HepG2 (cell line): ENCODE measurements around the gene ABCC10. TPM values are rescaled to one million over a fixed set of nuclear protein-coding genes. Genes with fewer than 3 reads are reported as not detected.

Experiments
- ATAC-seq: fragments of 200-7000 bp; cut with Tn5 transposase; 3 replicates; pipeline ENCODE4 v1.9.1; 2020; ENCODE audit warnings: mild to moderate bottlenecking, moderate library complexity
- BruUV-seq: library from RNA; stranded (reverse); fragments of 400-500 nt; replicated peaks from 2 replicates; lab custom pipeline; 2021; lab: Mats Ljungman, UMichigan
- CTCF ChIA-PET: fragments of 300-600 bp; formaldehyde crosslinking; extraction: SDS; loops from one replicate; lab custom pipeline; 2021; ENCODE audit warnings: low total read pairs, inconsistent platforms, low intra/inter-chr PET ratio; lab: Yijun Ruan, JAX
- POLR2A ChIA-PET: fragments of 350-600 bp; sonication (Branson Sonifier 250); formaldehyde crosslinking; loops from one replicate; lab custom pipeline; 2020; ENCODE audit warnings: antibody characterized with exemption, inconsistent platforms; lab: Yijun Ruan, JAX
- DNase-seq: peaks from one replicate; pipeline ENCODE4 v3.0.0-alpha.2; 2015; ENCODE audit warnings: low spot score
- FAIRE-seq: peaks from 3 replicates; lab custom pipeline; 2011; peaks lifted over from hg19 to GRCh38; lab: Jason Lieb, UNC
- H2AFZ ChIP-seq: one replicate; pipeline ENCODE4 v1.6.1; 2011; ENCODE audit warnings: low read length, inconsistent platforms
- H3K27ac ChIP-seq: fragments of 300-600 bp; 3 replicates; pipeline ENCODE4 v1.8.0; 2011; ENCODE audit warnings: mixed run types, mild to moderate bottlenecking, mixed read lengths, low read length, inconsistent platforms; ENCODE audit not compliant: insufficient read depth; ENCODE audit errors: extremely low read length
- H3K27me3 ChIP-seq, 2 experiments: fragments of 200-600 bp in 1 of 2; 2 replicates in 1 of 2; 3 replicates in 1 of 2; pipeline versions ENCODE4 v1.6.0 to v1.8.0; 2011; ENCODE audit warnings: low read length in 2 of 2, mild to moderate bottlenecking in 2 of 2, moderate library complexity in 2 of 2, inconsistent platforms in 1 of 2; ENCODE audit not compliant: insufficient read depth in 2 of 2, control insufficient read depth in 1 of 2
- H3K36me3 ChIP-seq, 2 experiments: fragments of 200-600 bp in 1 of 2; replicated peaks in 1 of 2; 2 replicates in 1 of 2; 3 replicates in 1 of 2; pipeline versions ENCODE4 v1.5.1 to v1.8.0; 2011; ENCODE audit warnings: low read length in 2 of 2, inconsistent platforms in 1 of 2; ENCODE audit not compliant: insufficient read depth in 2 of 2, control insufficient read depth in 1 of 2
- H3K4me1 ChIP-seq: 2 replicates; pipeline ENCODE4 v1.5.1; 2012; ENCODE audit warnings: low read length, inconsistent platforms; ENCODE audit not compliant: insufficient read depth
- H3K4me2 ChIP-seq: 2 replicates; pipeline ENCODE4 v1.6.0; 2011; ENCODE audit warnings: low read depth, low read length, inconsistent platforms
- H3K4me3 ChIP-seq, 3 experiments: fragments of 200-600 bp in 1 of 3; sonication (generic), shearing (Covaris generic) in 1 of 3; replicated peaks in 1 of 3; 2 replicates each; pipeline ENCODE4 v1.5.1; 2011 to 2016; ENCODE audit warnings: low read length in 3 of 3, inconsistent platforms in 2 of 3, low read depth in 2 of 3, mild to moderate bottlenecking in 2 of 3, control low read depth in 1 of 3, mixed read lengths in 1 of 3; ENCODE audit not compliant: insufficient read depth in 1 of 3
- H3K79me2 ChIP-seq: one replicate; pipeline ENCODE4 v1.6.1; 2011; ENCODE audit warnings: low read length, inconsistent platforms; ENCODE audit not compliant: insufficient read depth
- H3K9ac ChIP-seq: 2 replicates; pipeline ENCODE4 v1.6.0; 2011; ENCODE audit warnings: mild to moderate bottlenecking, low read depth, low read length, inconsistent platforms; ENCODE audit not compliant: insufficient read depth
- H3K9me3 ChIP-seq: 2 replicates; pipeline ENCODE4 v1.5.1; 2012; ENCODE audit warnings: mild to moderate bottlenecking, low read length
- H4K20me1 ChIP-seq: 2 replicates; pipeline ENCODE4 v1.6.0; 2011; ENCODE audit warnings: inconsistent platforms, mild to moderate bottlenecking, low read length, moderate library complexity; ENCODE audit not compliant: insufficient read depth
- MED1 ChIP-seq: sonication (generic); formaldehyde crosslinking; IDR thresholded peaks from 2 replicates; pipeline ENCODE4 v1.4.0; 2020; ENCODE audit warnings: missing genetic modification reagents
- PTBP1 ChIP-seq: fragments of 200-400 bp; formaldehyde crosslinking; IDR thresholded peaks from 2 replicates; pipeline ENCODE4 v1.6.1; 2018; ENCODE audit warnings: low read length, low read depth; ENCODE audit not compliant: poor library complexity, severe bottlenecking
- ZBTB3 ChIP-seq: sonication (generic); formaldehyde crosslinking; IDR thresholded peaks from 2 replicates; pipeline ENCODE4 v1.4.0; 2020; ENCODE audit warnings: low read depth, mild to moderate bottlenecking, moderate library complexity, missing genetic modification reagents, borderline replicate concordance
- ZNF598 ChIP-seq: sonication (generic); formaldehyde crosslinking; IDR thresholded peaks from 2 replicates; pipeline ENCODE4 v1.5.1; 2020; ENCODE audit warnings: mild to moderate bottlenecking, missing genetic modification reagents, borderline replicate concordance
- ZNF713 ChIP-seq: sonication (generic); formaldehyde crosslinking; IDR thresholded peaks from 2 replicates; pipeline ENCODE4 v1.4.0; 2020; ENCODE audit warnings: mild to moderate bottlenecking, missing genetic modification reagents
- ZNF879 ChIP-seq: sonication (generic); formaldehyde crosslinking; IDR thresholded peaks from 2 replicates; pipeline ENCODE4 v1.8.1; 2023; ENCODE audit warnings: missing genetic modification reagents
- WGBS: methylation state at CpG from one replicate; pipeline ENCODE4 v1.1.6; 2017; ENCODE audit warnings: low lambda C conversion rate; 5-methylcytosine and 5-hydroxymethylcytosine counted together
- in situ Hi-C: cut with HindIII; loops from 2 replicates; pipeline ENCODE4 v1.10.0; 2017; ENCODE audit warnings: low pct_unique_long_range_greater_than_20kb; ENCODE audit not compliant: extremely low pct_ligation_motif_present
- intact Hi-C: fragments of 100-400 bp; cut with micrococcal nuclease; formaldehyde crosslinking; loops from one replicate; pipeline ENCODE4 v1.10.0; 2022; ENCODE audit not compliant: unreplicated experiment
- polyA plus RNA-seq, 8 experiments: library from polyadenylated mRNA; depleted of rRNA in 3 of 8; stranded (reverse) in 7 of 8; unstranded in 1 of 8; fragments of >200 nt; fragmentation: Illumina TruSeq in 4 of 8; extraction: Trizol in 4 of 8; gene quantifications; 2 replicates each; pipeline versions ENCODE4 v1.2.1 to v1.2.3, GENCODE V29; 2011 to 2016; ENCODE audit warnings: low read depth in 4 of 8, missing spikeins in 1 of 8, mixed read lengths in 1 of 8; ENCODE audit not compliant: insufficient read depth in 1 of 8
- total RNA-seq, 5 experiments: library from RNA; depleted of rRNA; stranded (reverse); fragments of >200 nt; fragmentation: Illumina TruSeq; extraction: Trizol; gene quantifications; 2 replicates each; pipeline ENCODE4 v1.2.3, GENCODE V29; 2016; ENCODE audit warnings: low read depth in 1 of 5
- TF ChIP-seq, protein P1 (sequence below): sonication (generic); formaldehyde crosslinking; IDR thresholded peaks from 2 replicates; pipeline ENCODE4 v1.9.0; 2022; ENCODE audit warnings: missing genetic modification reagents, mild to moderate bottlenecking, borderline replicate concordance
- TF ChIP-seq, protein P2 (sequence below): sonication (generic); formaldehyde crosslinking; IDR thresholded peaks from 2 replicates; pipeline ENCODE4 v1.4.0; 2020; ENCODE audit warnings: missing genetic modification reagents

ABCC10 gene
- total and polyA plus RNA-seq, 2 of the 13 experiments (the other 11 are each of a cell fraction or from before 2014, with no cell fraction given), result 16.0 to 24.3 TPM

DNA sequence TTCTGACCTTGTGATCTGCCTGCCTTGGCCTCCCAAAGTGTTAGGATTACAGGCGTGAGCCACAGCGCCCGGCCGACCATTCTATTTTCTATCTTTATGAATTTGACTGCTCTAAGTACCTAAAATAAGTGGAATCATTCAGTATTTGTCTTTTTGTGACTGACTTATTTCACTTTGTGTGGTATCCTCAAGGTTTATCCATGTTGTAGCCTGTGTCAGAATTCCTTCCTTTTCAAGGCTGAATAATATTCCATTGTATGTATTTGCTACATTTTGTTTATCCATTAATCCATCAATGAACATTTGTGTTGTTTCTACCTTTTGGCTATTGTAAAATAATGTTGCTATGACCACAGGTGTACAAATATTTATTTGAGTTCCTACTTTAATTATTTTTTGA, 45.2 kb downstream of the ABCC10 start (continued):
- TF ChIP-seq MED1 (CRISPR knock-in tag) (no peak), ZNF713 (no peak)
- TF ChIP-seq, protein P1, sequence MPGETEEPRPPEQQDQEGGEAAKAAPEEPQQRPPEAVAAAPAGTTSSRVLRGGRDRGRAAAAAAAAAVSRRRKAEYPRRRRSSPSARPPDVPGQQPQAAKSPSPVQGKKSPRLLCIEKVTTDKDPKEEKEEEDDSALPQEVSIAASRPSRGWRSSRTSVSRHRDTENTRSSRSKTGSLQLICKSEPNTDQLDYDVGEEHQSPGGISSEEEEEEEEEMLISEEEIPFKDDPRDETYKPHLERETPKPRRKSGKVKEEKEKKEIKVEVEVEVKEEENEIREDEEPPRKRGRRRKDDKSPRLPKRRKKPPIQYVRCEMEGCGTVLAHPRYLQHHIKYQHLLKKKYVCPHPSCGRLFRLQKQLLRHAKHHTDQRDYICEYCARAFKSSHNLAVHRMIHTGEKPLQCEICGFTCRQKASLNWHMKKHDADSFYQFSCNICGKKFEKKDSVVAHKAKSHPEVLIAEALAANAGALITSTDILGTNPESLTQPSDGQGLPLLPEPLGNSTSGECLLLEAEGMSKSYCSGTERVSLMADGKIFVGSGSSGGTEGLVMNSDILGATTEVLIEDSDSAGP, result no peak
- TF ChIP-seq, all 625 proteins: peak for 0

DNA sequence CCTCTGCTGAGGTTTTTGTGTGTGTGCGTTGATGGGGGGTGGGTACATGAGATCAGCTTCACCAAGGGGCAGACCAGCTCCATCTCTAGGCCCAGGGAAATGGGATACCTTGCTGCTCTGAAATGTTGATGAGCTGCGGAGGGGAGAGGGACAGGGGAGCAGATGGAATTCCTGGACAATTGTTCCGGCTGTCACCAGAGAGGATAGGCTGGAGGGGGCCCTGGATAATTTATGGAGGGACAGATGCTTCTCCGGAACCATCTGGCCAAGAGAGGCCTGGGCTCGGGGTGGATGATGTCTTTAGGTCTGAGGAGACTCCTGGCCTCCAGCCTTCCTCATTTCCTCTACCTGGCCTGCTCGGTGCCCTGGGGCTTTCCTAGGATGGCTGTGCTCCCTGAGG, 48.2 kb downstream of the ABCC10 start:
- H2AFZ ChIP-seq, result no peak overlapping the region
- no peak for ATAC-seq
- DNase-seq, result no peak
- no peak overlapping the region for H3K4me3 ChIP-seq
- no peaks in the 10 kb centered on the region; a peak in 1 of 5 replicates for H3K27me3 ChIP-seq
- intact Hi-C loops (no loop called here), in situ Hi-C loops (no loop called here)
- H4K20me1 ChIP-seq, result no peaks in the 10 kb centered on the region
- CTCF ChIA-PET, result no interaction called here
- H3K9ac ChIP-seq, result no peak overlapping the region
- POLR2A ChIA-PET, result interaction anchor here (1.1 kb wide), 1 partner anchor 10 kb away, joined by 3 read pairs; no protein-coding TSS in a partner anchor
- no peak overlapping the region for H3K27ac ChIP-seq
- 35% methylated on average over 6 of the region's 6 CpGs for WGBS
- H3K79me2 ChIP-seq, result peaks cover 21% of the 10 kb centered on the region
- no peak overlapping the region for H3K4me2 ChIP-seq
- H3K9me3 ChIP-seq, result no peaks in the 10 kb centered on the region
- FAIRE-seq, result no peak
- no peaks in the 10 kb centered on the region; a peak in 1 of 5 replicates for H3K36me3 ChIP-seq
- TF ChIP-seq ZNF598 (CRISPR knock-in tag), result no peak
- BruUV-seq, result no TSS peak
- H3K4me1 ChIP-seq, result peaks cover 34% of the 10 kb centered on the region

DNA sequence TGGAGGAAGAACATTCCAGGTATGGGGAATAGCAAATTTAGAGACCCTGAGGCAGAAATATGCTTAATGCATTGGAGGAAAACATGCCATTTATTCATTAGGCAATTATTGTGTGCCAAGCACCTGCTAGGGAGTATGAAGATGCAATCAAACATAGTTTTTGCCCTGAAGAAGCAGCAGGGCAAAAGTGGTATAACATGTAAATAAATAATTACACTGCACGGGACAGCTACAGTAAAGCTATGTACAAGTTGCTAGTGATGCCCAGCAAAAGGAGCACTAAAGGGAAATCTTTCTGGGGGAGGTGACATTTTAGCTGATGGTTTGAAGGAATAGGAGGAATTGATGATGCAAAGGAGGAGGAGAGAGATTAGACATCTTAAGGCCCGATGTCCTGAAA, 49.4 kb downstream of the ABCC10 start:
- intact Hi-C loops, result loop anchor here (2.0 kb wide), 1 partner anchor 14 kb away; no protein-coding TSS in a partner anchor
- Histone ChIP-seq H3K4me1 (peaks cover 46% of the 10 kb centered on the region), H2AFZ (peak overlapping the region; percentile 99), H3K27ac (no peak overlapping the region), H3K36me3 (no peaks in the 10 kb centered on the region; a peak in 1 of 5 replicates), H3K4me3 (peak overlapping the region; percentile 78 to 97 (median 81)), H3K9ac (peak overlapping the region; percentile 89), H3K9me3 (no peaks in the 10 kb centered on the region), H3K79me2 (peaks cover 33% of the 10 kb centered on the region), H4K20me1 (no peaks in the 10 kb centered on the region), H3K4me2 (peak overlapping the region; percentile 99), H3K27me3 (no peaks in the 10 kb centered on the region; a peak in 1 of 5 replicates)
- DNase-seq (no peak), ATAC-seq (0 out of 3 replicates have a peak, but pooled peaks have one; percentile 7), FAIRE-seq (no peak)
- POLR2A ChIA-PET, result interaction anchor here (0.7 to 6.5 kb wide), 12 partner anchors 11 to 492 kb away, joined by 3 to 141 read pairs (median 8); partner anchors contain the start of genes CUL9, LRRC73, POLR1C and PPP2R5D
- 0% methylated on average over 2 of the region's 2 CpGs for WGBS
- no TSS peak for BruUV-seq
- CTCF ChIA-PET, result no interaction called here
- in situ Hi-C loops, result no loop called here
- TF ChIP-seq, protein P2, sequence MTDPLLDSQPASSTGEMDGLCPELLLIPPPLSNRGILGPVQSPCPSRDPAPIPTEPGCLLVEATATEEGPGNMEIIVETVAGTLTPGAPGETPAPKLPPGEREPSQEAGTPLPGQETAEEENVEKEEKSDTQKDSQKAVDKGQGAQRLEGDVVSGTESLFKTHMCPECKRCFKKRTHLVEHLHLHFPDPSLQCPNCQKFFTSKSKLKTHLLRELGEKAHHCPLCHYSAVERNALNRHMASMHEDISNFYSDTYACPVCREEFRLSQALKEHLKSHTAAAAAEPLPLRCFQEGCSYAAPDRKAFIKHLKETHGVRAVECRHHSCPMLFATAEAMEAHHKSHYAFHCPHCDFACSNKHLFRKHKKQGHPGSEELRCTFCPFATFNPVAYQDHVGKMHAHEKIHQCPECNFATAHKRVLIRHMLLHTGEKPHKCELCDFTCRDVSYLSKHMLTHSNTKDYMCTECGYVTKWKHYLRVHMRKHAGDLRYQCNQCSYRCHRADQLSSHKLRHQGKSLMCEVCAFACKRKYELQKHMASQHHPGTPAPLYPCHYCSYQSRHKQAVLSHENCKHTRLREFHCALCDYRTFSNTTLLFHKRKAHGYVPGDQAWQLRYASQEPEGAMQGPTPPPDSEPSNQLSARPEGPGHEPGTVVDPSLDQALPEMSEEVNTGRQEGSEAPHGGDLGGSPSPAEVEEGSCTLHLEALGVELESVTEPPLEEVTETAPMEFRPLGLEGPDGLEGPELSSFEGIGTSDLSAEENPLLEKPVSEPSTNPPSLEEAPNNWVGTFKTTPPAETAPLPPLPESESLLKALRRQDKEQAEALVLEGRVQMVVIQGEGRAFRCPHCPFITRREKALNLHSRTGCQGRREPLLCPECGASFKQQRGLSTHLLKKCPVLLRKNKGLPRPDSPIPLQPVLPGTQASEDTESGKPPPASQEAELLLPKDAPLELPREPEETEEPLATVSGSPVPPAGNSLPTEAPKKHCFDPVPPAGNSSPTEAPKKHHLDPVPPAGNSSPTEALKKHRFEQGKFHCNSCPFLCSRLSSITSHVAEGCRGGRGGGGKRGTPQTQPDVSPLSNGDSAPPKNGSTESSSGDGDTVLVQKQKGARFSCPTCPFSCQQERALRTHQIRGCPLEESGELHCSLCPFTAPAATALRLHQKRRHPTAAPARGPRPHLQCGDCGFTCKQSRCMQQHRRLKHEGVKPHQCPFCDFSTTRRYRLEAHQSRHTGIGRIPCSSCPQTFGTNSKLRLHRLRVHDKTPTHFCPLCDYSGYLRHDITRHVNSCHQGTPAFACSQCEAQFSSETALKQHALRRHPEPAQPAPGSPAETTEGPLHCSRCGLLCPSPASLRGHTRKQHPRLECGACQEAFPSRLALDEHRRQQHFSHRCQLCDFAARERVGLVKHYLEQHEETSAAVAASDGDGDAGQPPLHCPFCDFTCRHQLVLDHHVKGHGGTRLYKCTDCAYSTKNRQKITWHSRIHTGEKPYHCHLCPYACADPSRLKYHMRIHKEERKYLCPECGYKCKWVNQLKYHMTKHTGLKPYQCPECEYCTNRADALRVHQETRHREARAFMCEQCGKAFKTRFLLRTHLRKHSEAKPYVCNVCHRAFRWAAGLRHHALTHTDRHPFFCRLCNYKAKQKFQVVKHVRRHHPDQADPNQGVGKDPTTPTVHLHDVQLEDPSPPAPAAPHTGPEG (CRISPR knock-in tag), result no peak
- TF ChIP-seq ZNF879 (CRISPR knock-in tag) (0 out of 2 replicates have a peak, but pooled peaks have one; percentile 2), ZBTB3 (CRISPR knock-in tag) (0 out of 2 replicates have a peak, but pooled peaks have one; percentile 5), PTBP1 (no peak)
